MM.1S (cell line): ENCODE measurements around the gene SLC29A3.

Experiments used
- CTCF ChIP-seq: fragments of 300-600 bp; sonication (generic); IDR thresholded peaks from 2 replicates; pipeline ENCODE4 v1.5.1; 2016; ENCODE audit warnings: antibody characterized with exemption, low read length, mixed read lengths
- EZH2 ChIP-seq: fragments of 300-600 bp; sonication (generic); optimal IDR thresholded peaks from 2 replicates; pipeline ENCODE3; 2017; ENCODE audit warnings: low read depth, mild to moderate bottlenecking, antibody characterized with exemption, low read length, mixed read lengths
- EZH2phosphoT487 ChIP-seq: fragments of 300-600 bp; sonication (generic); IDR thresholded peaks from 2 replicates; pipeline ENCODE4 v1.6.1; 2018; ENCODE audit warnings: antibody characterized with exemption, low read length

DNA sequence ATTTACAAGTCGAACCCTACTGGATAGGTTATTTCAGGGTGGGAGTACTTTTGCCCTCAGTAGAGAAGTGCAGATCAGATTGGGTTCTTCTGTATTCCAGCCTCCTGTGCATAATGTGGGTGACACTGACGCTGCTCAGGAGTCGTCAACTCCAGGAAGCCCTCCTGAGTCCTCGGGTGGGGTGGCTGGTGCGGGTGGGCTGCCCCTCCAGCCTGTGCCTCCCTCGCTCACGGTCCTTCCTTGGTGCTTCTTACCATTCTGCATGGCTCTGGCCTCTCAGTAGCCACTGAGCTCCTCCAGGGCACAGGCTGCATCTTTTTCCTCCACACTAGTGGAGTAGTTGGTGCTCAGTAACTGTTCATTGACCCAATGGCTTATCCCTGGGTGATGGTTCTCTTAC, 82.0 kb downstream of the SLC29A3 start:
- TF ChIP-seq CTCF = no peak
- TF ChIP-seq EZH2 = no peak
- TF ChIP-seq EZH2phosphoT487 = no peak
